Measurements from ENCODE around the gene KIAA2012. TPM values are rescaled to one million over a fixed set of nuclear protein-coding genes. Genes with fewer than 3 reads are reported as not detected.

Gene KIAA2012
- total and polyA plus RNA-seq, 2 donors (not counting 1 experiment from before 2014, with no cell fraction given): not detected

GRCh38 chr2:202165208-202165607 lies 92.2 kb downstream of the KIAA2012 start:
- H3K9me3 Mint-ChIP-seq (ENCODE audit: insufficient read depth): no peaks in the 10 kb centered on the region
- no peaks in the 10 kb centered on the region for H3K9me3 ChIP-seq (ENCODE audit: control extremely low read depth in 1 of 3, control insufficient read depth in 2 of 3, insufficient read depth in 1 of 3, low read length in 2 of 3)
- 91% methylated on average over 5 of the region's 5 CpGs for WGBS (ENCODE audit: insufficient coverage)
- no peaks in the 10 kb centered on the region for H3K79me2 ChIP-seq (ENCODE audit: control insufficient read depth, insufficient read depth, low read length)
- H3K27ac ChIP-seq (ENCODE audit: low read length in 2 of 2): no peak overlapping the region
- no peaks in the 10 kb centered on the region for H4K20me1 ChIP-seq (ENCODE audit: control insufficient read depth, insufficient read depth, low read length, poor library complexity, severe bottlenecking)
- no peak for ATAC-seq (ENCODE audit: low read depth)
- H3K36me3 ChIP-seq (replicated peaks in 1 of 2; ENCODE audit: control extremely low read depth in 1 of 2, control insufficient read depth in 1 of 2, extremely low read depth in 1 of 2, insufficient read depth in 2 of 2, low read length in 1 of 2): no peaks in the 10 kb centered on the region
- H3K9ac ChIP-seq (ENCODE audit: low read length): no peak overlapping the region
- POLR2A ChIA-PET: no interaction called here
- H3K4me3 ChIP-seq (ENCODE audit: control extremely low read depth in 1 of 5, extremely low read depth in 1 of 5, insufficient read depth in 1 of 5, low read depth in 2 of 5, low read length in 4 of 5): no peak overlapping the region
- H3K27ac Mint-ChIP-seq: no peak overlapping the region
- intact Hi-C loops (cut with micrococcal nuclease): no loop called here
- H3K4me1 ChIP-seq (ENCODE audit: control insufficient read depth in 2 of 2, insufficient read depth in 2 of 2, low read length in 2 of 2): no peaks in the 10 kb centered on the region
- no peak overlapping the region for H2AFZ ChIP-seq (ENCODE audit: insufficient read depth, low read depth, low read length, poor library complexity, severe bottlenecking)
- no peaks in the 10 kb centered on the region for H3K27me3 ChIP-seq (replicated peaks in 1 of 4; ENCODE audit: control extremely low read depth in 1 of 4, control insufficient read depth in 3 of 4, insufficient read depth in 4 of 4, low read length in 3 of 4)
- TF ChIP-seq EZH2 (IDR thresholded peaks at IDR 0.05; ENCODE audit: borderline replicate concordance, insufficient read depth, low read depth, low read length, poor library complexity, severe bottlenecking): no peak
- TF ChIP-seq, protein P1, sequence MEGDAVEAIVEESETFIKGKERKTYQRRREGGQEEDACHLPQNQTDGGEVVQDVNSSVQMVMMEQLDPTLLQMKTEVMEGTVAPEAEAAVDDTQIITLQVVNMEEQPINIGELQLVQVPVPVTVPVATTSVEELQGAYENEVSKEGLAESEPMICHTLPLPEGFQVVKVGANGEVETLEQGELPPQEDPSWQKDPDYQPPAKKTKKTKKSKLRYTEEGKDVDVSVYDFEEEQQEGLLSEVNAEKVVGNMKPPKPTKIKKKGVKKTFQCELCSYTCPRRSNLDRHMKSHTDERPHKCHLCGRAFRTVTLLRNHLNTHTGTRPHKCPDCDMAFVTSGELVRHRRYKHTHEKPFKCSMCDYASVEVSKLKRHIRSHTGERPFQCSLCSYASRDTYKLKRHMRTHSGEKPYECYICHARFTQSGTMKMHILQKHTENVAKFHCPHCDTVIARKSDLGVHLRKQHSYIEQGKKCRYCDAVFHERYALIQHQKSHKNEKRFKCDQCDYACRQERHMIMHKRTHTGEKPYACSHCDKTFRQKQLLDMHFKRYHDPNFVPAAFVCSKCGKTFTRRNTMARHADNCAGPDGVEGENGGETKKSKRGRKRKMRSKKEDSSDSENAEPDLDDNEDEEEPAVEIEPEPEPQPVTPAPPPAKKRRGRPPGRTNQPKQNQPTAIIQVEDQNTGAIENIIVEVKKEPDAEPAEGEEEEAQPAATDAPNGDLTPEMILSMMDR (IDR thresholded peaks at IDR 0.05): no peak
- H3K4me3 Mint-ChIP-seq: no peak overlapping the region
- no peak overlapping the region for H3K4me2 ChIP-seq (replicated peaks; ENCODE audit: low read depth, low read length, poor library complexity, severe bottlenecking)
- DNase-seq: no peak
- H3K27me3 Mint-ChIP-seq: peaks cover under 1% of the 10 kb centered on the region
- peaks cover 3% of the 10 kb centered on the region for H3K4me1 Mint-ChIP-seq
- CTCF ChIA-PET: interaction anchor here (2.5 kb wide), 1 partner anchor 13 kb away, joined by 8 read pairs; no protein-coding TSS in a partner anchor

DNA sequence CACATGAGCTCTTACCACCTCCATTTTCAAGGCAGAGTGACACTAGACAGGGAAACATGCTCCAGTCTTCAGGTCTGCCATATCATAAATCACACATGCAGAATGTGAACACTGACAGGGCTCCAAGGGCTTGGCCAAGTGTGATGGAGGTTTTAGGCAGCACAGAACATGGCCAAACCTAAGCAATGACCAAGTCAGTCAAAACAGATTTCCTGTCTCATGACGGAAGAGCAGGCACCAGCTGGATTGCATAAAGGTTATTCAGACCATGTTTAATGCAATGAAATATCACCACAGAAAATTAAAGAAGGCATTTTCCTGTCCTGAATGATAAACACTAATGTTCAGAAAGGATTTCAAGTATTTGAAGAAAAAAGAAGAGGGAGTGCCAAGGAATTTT lies 92.9 kb downstream of the KIAA2012 start:
- TF ChIP-seq EZH2 (IDR thresholded peaks at IDR 0.05; ENCODE audit: borderline replicate concordance, insufficient read depth, low read depth, low read length, poor library complexity, severe bottlenecking): no peak
- TF ChIP-seq, protein P1 (IDR thresholded peaks at IDR 0.05): no peak
- peaks cover 4% of the 10 kb centered on the region for H3K4me1 Mint-ChIP-seq
- no CpG with 5 or more reads among the region's 1 CpG for WGBS (ENCODE audit: insufficient coverage)
- Histone ChIP-seq H3K4me1 (ENCODE audit: control insufficient read depth in 2 of 2, insufficient read depth in 2 of 2, low read length in 2 of 2) (peaks cover under 1 to 3% of the 10 kb centered on the region in 2 donors), H3K9me3 (ENCODE audit: control extremely low read depth in 1 of 3, control insufficient read depth in 2 of 3, insufficient read depth in 1 of 3, low read length in 2 of 3) (no peaks in the 10 kb centered on the region), H3K4me3 (ENCODE audit: control extremely low read depth in 1 of 5, extremely low read depth in 1 of 5, insufficient read depth in 1 of 5, low read depth in 2 of 5, low read length in 4 of 5) (no peak overlapping the region), H3K9ac (ENCODE audit: low read length) (no peak overlapping the region), H3K79me2 (ENCODE audit: control insufficient read depth, insufficient read depth, low read length) (no peaks in the 10 kb centered on the region), H3K27me3 (replicated peaks in 1 of 4; ENCODE audit: control extremely low read depth in 1 of 4, control insufficient read depth in 3 of 4, insufficient read depth in 4 of 4, low read length in 3 of 4) (peaks cover 0 to 3% (median 0%) of the 10 kb centered on the region in 4 experiments), H3K4me2 (replicated peaks; ENCODE audit: low read depth, low read length, poor library complexity, severe bottlenecking) (no peak overlapping the region), H4K20me1 (ENCODE audit: control insufficient read depth, insufficient read depth, low read length, poor library complexity, severe bottlenecking) (no peaks in the 10 kb centered on the region), H3K36me3 (replicated peaks in 1 of 2; ENCODE audit: control extremely low read depth in 1 of 2, control insufficient read depth in 1 of 2, extremely low read depth in 1 of 2, insufficient read depth in 2 of 2, low read length in 1 of 2) (no peaks in the 10 kb centered on the region), H2AFZ (ENCODE audit: insufficient read depth, low read depth, low read length, poor library complexity, severe bottlenecking) (no peak overlapping the region), H3K27ac (ENCODE audit: low read length in 2 of 2) (no peak overlapping the region)
- H3K4me3 Mint-ChIP-seq: no peak overlapping the region
- intact Hi-C loops (cut with micrococcal nuclease): no loop called here
- H3K27ac Mint-ChIP-seq: no peak overlapping the region
- DNase-seq (no peak), ATAC-seq (ENCODE audit: low read depth) (no peak)
- peaks cover 4% of the 10 kb centered on the region for H3K27me3 Mint-ChIP-seq
- H3K9me3 Mint-ChIP-seq (ENCODE audit: insufficient read depth): no peaks in the 10 kb centered on the region
- POLR2A ChIA-PET: no interaction called here
- CTCF ChIA-PET: interaction anchor here (2.5 kb wide), 1 partner anchor 13 kb away, joined by 8 read pairs; no protein-coding TSS in a partner anchor

Data from B cell (primary cell).